K562 (cell line): Measurements from ENCODE around the gene GMDS.

Experiments
- ELF4 ChIP-seq: fragments of 450-650 bp; formaldehyde crosslinking; IDR thresholded peaks from 2 replicates; pipeline ENCODE4 v1.4.0; 2022; ENCODE audit warnings: missing genetic modification characterization
- FOXP1 ChIP-seq: sonication (generic); formaldehyde crosslinking; IDR thresholded peaks from 2 replicates; pipeline ENCODE4 v1.8.0; 2022; ENCODE audit warnings: mild to moderate bottlenecking, missing genetic modification reagents
- MTA1 ChIP-seq: fragments of 450-650 bp; IDR thresholded peaks from 2 replicates; pipeline ENCODE4 v1.6.1; 2017; ENCODE audit warnings: borderline replicate concordance
- NEUROD1 ChIP-seq: fragments of 150-350 bp; IDR thresholded peaks from 2 replicates; pipeline ENCODE4 v1.6.1; 2014; ENCODE audit warnings: borderline replicate concordance, low read length, low read depth; ENCODE audit not compliant: partially characterized antibody
- RAD51 ChIP-seq: fragments of 450-650 bp; IDR thresholded peaks from 2 replicates; pipeline ENCODE4 v1.7.1; 2016; ENCODE audit warnings: low read depth, mild to moderate bottlenecking, borderline replicate concordance
- TCF7 ChIP-seq: sonication (generic); IDR thresholded peaks from 2 replicates; pipeline ENCODE4 v1.6.1; 2016; ENCODE audit warnings: antibody characterized with exemption, borderline replicate concordance
- ZBTB8A ChIP-seq: fragments of 450-650 bp; IDR thresholded peaks from 2 replicates; pipeline ENCODE4 v1.6.1; 2018; ENCODE audit warnings: mild to moderate bottlenecking, moderate library complexity; ENCODE audit not compliant: partially characterized antibody
- ZFP30 ChIP-seq: fragments of 250-450 bp; sonication (Bioruptor Pico); IDR thresholded peaks from 2 replicates; pipeline ENCODE4 v1.8.0; 2022; ENCODE audit warnings: moderate library complexity, mild to moderate bottlenecking, inconsistent platforms, borderline replicate concordance
- TF ChIP-seq, protein P1 (sequence below): fragments of 250-450 bp; sonication (Bioruptor Pico); IDR thresholded peaks from 2 replicates; pipeline ENCODE4 v1.4.0; 2020; ENCODE audit warnings: mild to moderate bottlenecking
- TF ChIP-seq, protein P2 (sequence below): fragments of 450-650 bp; IDR thresholded peaks from 2 replicates; pipeline ENCODE4 v1.6.1; 2017; ENCODE audit warnings: mild to moderate bottlenecking, moderate library complexity
- TF ChIP-seq, protein P3 (sequence below), 3 experiments: IDR thresholded peaks in 2 of 3; conservative IDR thresholded peaks in 1 of 3; 2 replicates each; pipeline ENCODE4 v1.5.1; 2011 to 2012; ENCODE audit warnings: low read length in 3 of 3, mild to moderate bottlenecking in 3 of 3, control low read depth in 2 of 3, improper control_type of control experiment in 1 of 3, inconsistent platforms in 1 of 3, low read depth in 1 of 3, mixed read lengths in 1 of 3, moderate library complexity in 1 of 3; ENCODE audit not compliant: insufficient read depth in 2 of 3

DNA sequence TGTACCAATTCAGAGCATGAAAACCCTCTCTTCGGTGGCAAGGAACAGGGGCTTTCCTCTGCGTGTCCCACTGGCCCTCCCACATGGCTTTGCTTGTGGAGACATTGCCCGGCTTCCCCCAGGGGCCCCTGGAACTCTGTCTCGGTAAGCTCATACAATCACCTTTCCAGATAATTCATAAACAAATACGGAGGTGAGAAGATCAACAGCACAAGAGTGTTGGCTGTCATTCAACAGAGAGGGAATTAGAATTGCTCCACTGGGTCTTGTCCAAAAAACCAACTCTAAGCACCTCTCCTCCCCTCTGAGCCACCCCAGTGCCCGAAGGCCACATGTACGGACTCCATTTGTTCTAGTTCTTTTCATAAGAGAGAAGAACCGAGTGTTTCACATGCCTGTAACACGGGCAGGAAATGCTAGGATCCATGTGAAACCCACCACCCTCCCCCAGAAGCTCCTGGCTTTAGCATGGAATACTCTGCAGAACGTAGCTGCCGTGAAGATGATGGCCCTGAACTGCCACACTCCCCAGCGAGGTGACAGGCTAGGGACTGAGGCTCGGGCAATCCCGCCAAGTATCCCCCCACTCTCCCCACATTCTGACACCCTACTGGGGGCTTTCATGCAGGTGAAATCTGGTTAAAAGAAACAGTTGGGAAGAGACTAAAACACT is 660.3 kb downstream of the GMDS start:
- TF ChIP-seq, protein P1, sequence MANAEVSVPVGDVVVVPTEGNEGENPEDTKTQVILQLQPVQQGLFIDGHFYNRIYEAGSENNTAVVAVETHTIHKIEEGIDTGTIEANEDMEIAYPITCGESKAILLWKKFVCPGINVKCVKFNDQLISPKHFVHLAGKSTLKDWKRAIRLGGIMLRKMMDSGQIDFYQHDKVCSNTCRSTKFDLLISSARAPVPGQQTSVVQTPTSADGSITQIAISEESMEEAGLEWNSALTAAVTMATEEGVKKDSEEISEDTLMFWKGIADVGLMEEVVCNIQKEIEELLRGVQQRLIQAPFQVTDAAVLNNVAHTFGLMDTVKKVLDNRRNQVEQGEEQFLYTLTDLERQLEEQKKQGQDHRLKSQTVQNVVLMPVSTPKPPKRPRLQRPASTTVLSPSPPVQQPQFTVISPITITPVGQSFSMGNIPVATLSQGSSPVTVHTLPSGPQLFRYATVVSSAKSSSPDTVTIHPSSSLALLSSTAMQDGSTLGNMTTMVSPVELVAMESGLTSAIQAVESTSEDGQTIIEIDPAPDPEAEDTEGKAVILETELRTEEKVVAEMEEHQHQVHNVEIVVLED (CRISPR knock-in tag): no peak
- TF ChIP-seq MTA1 (no peak), ZBTB8A (no peak), ELF4 (no peak), ZFP30 (CRISPR knock-in tag) (no peak), TCF7 (no peak), NEUROD1 (no peak), RAD51 (no peak), FOXP1 (CRISPR knock-in tag) (no peak)
- TF ChIP-seq, protein P2, sequence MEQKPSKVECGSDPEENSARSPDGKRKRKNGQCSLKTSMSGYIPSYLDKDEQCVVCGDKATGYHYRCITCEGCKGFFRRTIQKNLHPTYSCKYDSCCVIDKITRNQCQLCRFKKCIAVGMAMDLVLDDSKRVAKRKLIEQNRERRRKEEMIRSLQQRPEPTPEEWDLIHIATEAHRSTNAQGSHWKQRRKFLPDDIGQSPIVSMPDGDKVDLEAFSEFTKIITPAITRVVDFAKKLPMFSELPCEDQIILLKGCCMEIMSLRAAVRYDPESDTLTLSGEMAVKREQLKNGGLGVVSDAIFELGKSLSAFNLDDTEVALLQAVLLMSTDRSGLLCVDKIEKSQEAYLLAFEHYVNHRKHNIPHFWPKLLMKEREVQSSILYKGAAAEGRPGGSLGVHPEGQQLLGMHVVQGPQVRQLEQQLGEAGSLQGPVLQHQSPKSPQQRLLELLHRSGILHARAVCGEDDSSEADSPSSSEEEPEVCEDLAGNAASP: no peak
- TF ChIP-seq, protein P3, sequence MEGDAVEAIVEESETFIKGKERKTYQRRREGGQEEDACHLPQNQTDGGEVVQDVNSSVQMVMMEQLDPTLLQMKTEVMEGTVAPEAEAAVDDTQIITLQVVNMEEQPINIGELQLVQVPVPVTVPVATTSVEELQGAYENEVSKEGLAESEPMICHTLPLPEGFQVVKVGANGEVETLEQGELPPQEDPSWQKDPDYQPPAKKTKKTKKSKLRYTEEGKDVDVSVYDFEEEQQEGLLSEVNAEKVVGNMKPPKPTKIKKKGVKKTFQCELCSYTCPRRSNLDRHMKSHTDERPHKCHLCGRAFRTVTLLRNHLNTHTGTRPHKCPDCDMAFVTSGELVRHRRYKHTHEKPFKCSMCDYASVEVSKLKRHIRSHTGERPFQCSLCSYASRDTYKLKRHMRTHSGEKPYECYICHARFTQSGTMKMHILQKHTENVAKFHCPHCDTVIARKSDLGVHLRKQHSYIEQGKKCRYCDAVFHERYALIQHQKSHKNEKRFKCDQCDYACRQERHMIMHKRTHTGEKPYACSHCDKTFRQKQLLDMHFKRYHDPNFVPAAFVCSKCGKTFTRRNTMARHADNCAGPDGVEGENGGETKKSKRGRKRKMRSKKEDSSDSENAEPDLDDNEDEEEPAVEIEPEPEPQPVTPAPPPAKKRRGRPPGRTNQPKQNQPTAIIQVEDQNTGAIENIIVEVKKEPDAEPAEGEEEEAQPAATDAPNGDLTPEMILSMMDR (IDR thresholded peaks at IDR 0.05 in 2 of 3, conservative IDR thresholded peaks at IDR 0.05 in 1 of 3; ENCODE audit: insufficient read depth in 2 of 3, low read depth in 1 of 3, low read length in 3 of 3): no peak
